Neural cell (in vitro differentiated cells): ENCODE measurements around the gene RAPGEF5. TPM values are rescaled to one million over a fixed set of nuclear protein-coding genes. Genes with fewer than 3 reads are reported as not detected.

Source experiments
- H2AFZ ChIP-seq: fragments of 200-600, 300-800 bp; sonication (generic), shearing (Covaris generic); 2 replicates; pipeline ENCODE4 v1.6.0; 2014; ENCODE audit warnings: low read depth, mild to moderate bottlenecking, antibody characterized with exemption, low read length, moderate library complexity
- H3F3A ChIP-seq: fragments of 200-600 bp; shearing (Covaris generic); 2 replicates; pipeline ENCODE4 v1.6.1; 2016; ENCODE audit warnings: mild to moderate bottlenecking, moderate library complexity, mixed read lengths, antibody characterized with exemption, low read length; ENCODE audit not compliant: insufficient read depth, poor library complexity, severe bottlenecking
- H3K27ac ChIP-seq: fragments of 200-600, 300-800 bp; sonication (generic), shearing (Covaris generic); 2 replicates; pipeline ENCODE4 v1.5.1; 2014; ENCODE audit warnings: mild to moderate bottlenecking, low read length, moderate library complexity
- H3K27me3 ChIP-seq: fragments of 300-800, 200-600 bp; sonication (generic), shearing (Covaris generic); 2 replicates; pipeline ENCODE4 v1.6.0; 2014; ENCODE audit warnings: mild to moderate bottlenecking, low read depth, low read length, moderate library complexity; ENCODE audit not compliant: insufficient read depth
- H3K36me3 ChIP-seq: fragments of 300-800, 200-600 bp; sonication (generic), shearing (Covaris generic); 2 replicates; pipeline ENCODE4 v1.5.1; 2014; ENCODE audit warnings: mild to moderate bottlenecking, antibody characterized with exemption, low read length, moderate library complexity; ENCODE audit not compliant: insufficient read depth
- H3K4me2 ChIP-seq: fragments of 300-800, 200-600 bp; sonication (generic), shearing (Covaris generic); 2 replicates; pipeline ENCODE4 v1.6.0; 2014; ENCODE audit warnings: mild to moderate bottlenecking, low read length
- H3K4me3 ChIP-seq: fragments of 300-800, 200-600 bp; sonication (generic), shearing (Covaris generic); 2 replicates; pipeline ENCODE4 v1.5.1; 2014; ENCODE audit warnings: mild to moderate bottlenecking, low read length, moderate library complexity
- H3K79me2 ChIP-seq: fragments of 200-600 bp; shearing (Covaris generic); replicated peaks from 2 replicates; pipeline ENCODE4 v1.6.0; 2014; ENCODE audit warnings: mild to moderate bottlenecking, low read length, moderate library complexity; ENCODE audit not compliant: insufficient read depth
- H3K9ac ChIP-seq: fragments of 300-800, 200-600 bp; sonication (generic), shearing (Covaris generic); 2 replicates; pipeline ENCODE4 v1.6.1; 2016; ENCODE audit warnings: mild to moderate bottlenecking, low read length, mixed read lengths
- H3K9me2 ChIP-seq: fragments of 200-600 bp; shearing (Covaris generic); 2 replicates; pipeline ENCODE4 v1.6.1; 2016; ENCODE audit warnings: mild to moderate bottlenecking, low read length, mixed read lengths; ENCODE audit not compliant: insufficient read depth
- H3K9me3 ChIP-seq: fragments of 200-600, 300-800 bp; sonication (generic), shearing (Covaris generic); 2 replicates; pipeline ENCODE4 v1.6.1; 2016; ENCODE audit warnings: mild to moderate bottlenecking, mixed run types, low read length, moderate library complexity, mixed read lengths
- H4K20me1 ChIP-seq: fragments of 200-600 bp; shearing (Covaris generic); 2 replicates; pipeline ENCODE4 v1.6.1; 2016; ENCODE audit warnings: mild to moderate bottlenecking, mixed run types; ENCODE audit not compliant: insufficient read depth
- CTCF ChIP-seq: fragments of 450-650 bp; IDR thresholded peaks from 2 replicates; pipeline ENCODE4 v1.5.1; 2014; ENCODE audit warnings: antibody characterized with exemption, mild to moderate bottlenecking, moderate library complexity; ENCODE audit not compliant: poor library complexity, severe bottlenecking
- EP300 ChIP-seq: fragments of 450-650 bp; conservative IDR thresholded peaks from 2 replicates; pipeline ENCODE4 v1.6.1; 2014; ENCODE audit warnings: antibody characterized with exemption, mild to moderate bottlenecking, moderate library complexity; ENCODE audit not compliant: poor library complexity, severe bottlenecking
- EZH2 ChIP-seq: fragments of 200-600, 300-800 bp; shearing (Covaris generic), sonication (generic); IDR thresholded peaks from 2 replicates; pipeline ENCODE4 v1.6.1; 2014; ENCODE audit warnings: antibody characterized with exemption, low read length, borderline replicate concordance, mild to moderate bottlenecking; ENCODE audit not compliant: insufficient read depth, poor library complexity, severe bottlenecking
- MXI1 ChIP-seq: fragments of 450-650 bp; conservative IDR thresholded peaks from 2 replicates; pipeline ENCODE4 v1.6.1; 2014; ENCODE audit warnings: antibody characterized with exemption, mild to moderate bottlenecking; ENCODE audit not compliant: poor library complexity, severe bottlenecking
- POLR2AphosphoS5 ChIP-seq: IDR thresholded peaks from 2 replicates; pipeline ENCODE4 v1.6.1; 2012
- RAD21 ChIP-seq: fragments of 450-650 bp; conservative IDR thresholded peaks from 2 replicates; pipeline ENCODE4 v1.6.1; 2014; ENCODE audit warnings: antibody characterized with exemption, mild to moderate bottlenecking, moderate library complexity
- REST ChIP-seq: IDR thresholded peaks from 2 replicates; pipeline ENCODE4 v1.6.1; 2012; ENCODE audit warnings: borderline replicate concordance
- SMC3 ChIP-seq: fragments of 450-650 bp; conservative IDR thresholded peaks from 2 replicates; pipeline ENCODE4 v1.6.1; 2014; ENCODE audit warnings: antibody characterized with exemption, mild to moderate bottlenecking, moderate library complexity; ENCODE audit not compliant: poor library complexity
- TAF1 ChIP-seq: IDR thresholded peaks from 2 replicates; pipeline ENCODE4 v1.6.1; 2012; ENCODE audit warnings: low read depth
- polyA plus RNA-seq: library from polyadenylated mRNA; depleted of rRNA; stranded (reverse); fragments of >200 nt; gene quantifications from 2 replicates; pipeline ENCODE4 v1.2.3, GENCODE V29; 2014

Gene RAPGEF5
- polyA plus RNA-seq, 1 donor from 2014 or later, result 48.0 TPM

- Histone ChIP-seq H3K9me3 (no peaks in the 10 kb centered on the region), H3K36me3 (no peaks in the 10 kb centered on the region), H3K9me2 (no peaks in the 10 kb centered on the region), H2AFZ (no peak overlapping the region), H3F3A (no peaks in the 10 kb centered on the region), H3K27me3 (no peaks in the 10 kb centered on the region), H3K4me3 (no peak overlapping the region), H4K20me1 (no peaks in the 10 kb centered on the region), H3K27ac (no peak overlapping the region), H3K9ac (no peak overlapping the region), H3K4me2 (no peak overlapping the region), H3K79me2 (no peaks in the 10 kb centered on the region)
- TF ChIP-seq RAD21, result no peak
- no peak for TF ChIP-seq CTCF
- no peak for TF ChIP-seq EP300
- TF ChIP-seq REST, result no peak
- no peak for TF ChIP-seq POLR2AphosphoS5
- no peak for TF ChIP-seq EZH2
- no peak for TF ChIP-seq SMC3
- no peak for TF ChIP-seq TAF1
- no peak for TF ChIP-seq MXI1
Measured at GRCh38 chr7:22331704-22332103, 25.2 kb downstream of the RAPGEF5 start.

- no peaks in the 10 kb centered on the region for H3K36me3 ChIP-seq
- H3K9me3 ChIP-seq, result no peaks in the 10 kb centered on the region
- H3K9ac ChIP-seq, result no peak overlapping the region
- no peak overlapping the region for H3K4me3 ChIP-seq
- no peaks in the 10 kb centered on the region for H3K79me2 ChIP-seq
- no peaks in the 10 kb centered on the region for H4K20me1 ChIP-seq
- TF ChIP-seq RAD21 (no peak), POLR2AphosphoS5 (no peak), SMC3 (no peak), TAF1 (no peak), REST (no peak), EZH2 (no peak), MXI1 (no peak), EP300 (no peak), CTCF (no peak)
- no peaks in the 10 kb centered on the region for H3K27me3 ChIP-seq
- no peaks in the 10 kb centered on the region for H3F3A ChIP-seq
- no peak overlapping the region for H3K27ac ChIP-seq
- H2AFZ ChIP-seq, result no peak overlapping the region
- no peaks in the 10 kb centered on the region for H3K9me2 ChIP-seq
- no peak overlapping the region for H3K4me2 ChIP-seq
Measured at GRCh38 chr7:22330903-22331302, 26.1 kb downstream of the RAPGEF5 start.
